ENCODE measurements around the gene STK32C. TPM values are rescaled to one million over a fixed set of nuclear protein-coding genes. Genes with fewer than 3 reads are reported as not detected.

Gene STK32C
- total and polyA plus RNA-seq, 8 donors: 3.3 to 13.2 (median 5.2) TPM

DNA sequence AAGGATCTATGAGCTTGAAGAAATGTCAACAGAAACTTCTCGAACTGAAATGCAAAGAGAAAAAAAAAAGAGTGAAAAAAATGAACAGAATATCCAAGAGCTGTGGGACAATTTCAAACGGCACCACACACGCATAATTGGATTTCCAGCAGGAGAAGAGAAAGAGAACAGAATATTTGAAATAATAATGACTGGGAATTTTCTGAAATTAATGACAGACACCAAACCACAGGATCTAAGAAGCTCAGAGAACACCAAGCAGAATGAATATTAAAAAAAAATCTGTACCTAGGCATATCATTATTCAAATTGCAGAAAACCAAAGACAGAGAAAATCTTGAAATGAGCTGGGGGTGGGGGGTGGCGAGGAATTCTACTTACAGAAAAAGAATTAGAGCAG is 93.8 kb downstream of the STK32C start:
- Histone ChIP-seq H3K27ac (no peak overlapping the region), H3K27me3 (no peaks in the 10 kb centered on the region), H3K9me3 (no peaks in the 10 kb centered on the region), H3K4me1 (no peaks in the 10 kb centered on the region), H3K36me3 (no peaks in the 10 kb centered on the region), H3K4me3 (no peak overlapping the region)
- intact Hi-C loops (cut with DNase I): no loop called here
- 61 to 70% methylated on average over 4 of the region's 4 CpGs for WGBS, 2 donors
- ATAC-seq (no peak), DNase-seq (no peak), FAIRE-seq (no peak)
- TF ChIP-seq, protein P1, sequence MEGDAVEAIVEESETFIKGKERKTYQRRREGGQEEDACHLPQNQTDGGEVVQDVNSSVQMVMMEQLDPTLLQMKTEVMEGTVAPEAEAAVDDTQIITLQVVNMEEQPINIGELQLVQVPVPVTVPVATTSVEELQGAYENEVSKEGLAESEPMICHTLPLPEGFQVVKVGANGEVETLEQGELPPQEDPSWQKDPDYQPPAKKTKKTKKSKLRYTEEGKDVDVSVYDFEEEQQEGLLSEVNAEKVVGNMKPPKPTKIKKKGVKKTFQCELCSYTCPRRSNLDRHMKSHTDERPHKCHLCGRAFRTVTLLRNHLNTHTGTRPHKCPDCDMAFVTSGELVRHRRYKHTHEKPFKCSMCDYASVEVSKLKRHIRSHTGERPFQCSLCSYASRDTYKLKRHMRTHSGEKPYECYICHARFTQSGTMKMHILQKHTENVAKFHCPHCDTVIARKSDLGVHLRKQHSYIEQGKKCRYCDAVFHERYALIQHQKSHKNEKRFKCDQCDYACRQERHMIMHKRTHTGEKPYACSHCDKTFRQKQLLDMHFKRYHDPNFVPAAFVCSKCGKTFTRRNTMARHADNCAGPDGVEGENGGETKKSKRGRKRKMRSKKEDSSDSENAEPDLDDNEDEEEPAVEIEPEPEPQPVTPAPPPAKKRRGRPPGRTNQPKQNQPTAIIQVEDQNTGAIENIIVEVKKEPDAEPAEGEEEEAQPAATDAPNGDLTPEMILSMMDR (IDR thresholded peaks at IDR 0.05): no peak

DNA sequence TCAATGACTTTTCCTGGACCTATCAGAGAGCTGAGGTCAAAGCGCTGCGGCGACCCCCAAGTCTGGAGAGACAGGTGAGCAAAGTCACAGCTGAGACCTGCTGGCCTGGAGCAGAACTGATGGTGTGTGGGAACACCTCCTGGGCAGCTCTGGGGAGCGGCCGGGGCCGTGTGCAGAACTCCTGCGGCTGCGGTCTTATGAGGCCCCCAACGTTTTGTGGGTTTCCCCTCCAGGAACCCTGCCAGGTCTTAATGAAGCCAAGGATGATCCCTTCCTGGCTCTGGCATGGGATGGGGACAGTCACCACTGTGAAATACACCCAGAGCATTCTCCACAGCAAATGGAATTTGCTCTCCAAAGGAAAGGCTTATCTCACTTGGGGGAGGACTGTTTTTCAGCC is 94.9 kb downstream of the STK32C start:
- TF ChIP-seq, protein P1 (IDR thresholded peaks at IDR 0.05): no peak
- Histone ChIP-seq H3K27me3 (no peaks in the 10 kb centered on the region), H3K4me1 (no peaks in the 10 kb centered on the region), H3K27ac (no peak overlapping the region), H3K9me3 (no peaks in the 10 kb centered on the region), H3K36me3 (no peaks in the 10 kb centered on the region), H3K4me3 (no peak overlapping the region)
- FAIRE-seq (no peak), DNase-seq (peak in 1 of 6 donors; percentile 21), ATAC-seq (no peak)
- 81 to 87% methylated on average over 9 of the region's 9 CpGs for WGBS, 2 donors
- intact Hi-C loops (cut with DNase I): no loop called here

DNA sequence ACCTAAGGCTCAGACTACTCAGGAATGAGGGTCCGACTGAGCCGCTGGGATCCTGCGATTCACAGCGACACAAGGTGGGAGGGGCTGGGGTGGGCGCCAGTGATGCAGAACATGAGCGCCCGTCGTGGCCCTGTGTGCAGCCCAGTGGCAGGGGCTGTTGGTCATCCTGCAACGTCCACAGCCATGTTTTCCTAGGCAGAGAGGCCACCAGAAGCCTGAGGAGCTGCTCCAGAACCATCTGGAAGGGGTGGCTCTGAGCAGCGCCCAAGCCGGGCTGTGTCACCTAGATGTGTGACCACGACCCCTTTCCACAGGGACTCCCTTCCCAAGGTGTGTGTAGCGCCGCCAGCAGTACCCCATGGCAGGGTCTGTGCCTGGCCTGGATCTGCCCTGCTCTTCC is 96.5 kb downstream of the STK32C start:
- H3K36me3 ChIP-seq: no peaks in the 10 kb centered on the region
- 86% methylated on average over 14 of the region's 14 CpGs for WGBS, 2 donors
- ATAC-seq (no peak), DNase-seq (peak in 2 of 6 donors; percentile 10 to 56), FAIRE-seq (no peak)
- no peaks in the 10 kb centered on the region for H3K4me1 ChIP-seq
- H3K27me3 ChIP-seq: no peaks in the 10 kb centered on the region
- no peaks in the 10 kb centered on the region for H3K9me3 ChIP-seq
- intact Hi-C loops (cut with DNase I): no loop called here
- no peak overlapping the region for H3K4me3 ChIP-seq
- TF ChIP-seq, protein P1 (IDR thresholded peaks at IDR 0.05): no peak
- no peak overlapping the region for H3K27ac ChIP-seq

DNA sequence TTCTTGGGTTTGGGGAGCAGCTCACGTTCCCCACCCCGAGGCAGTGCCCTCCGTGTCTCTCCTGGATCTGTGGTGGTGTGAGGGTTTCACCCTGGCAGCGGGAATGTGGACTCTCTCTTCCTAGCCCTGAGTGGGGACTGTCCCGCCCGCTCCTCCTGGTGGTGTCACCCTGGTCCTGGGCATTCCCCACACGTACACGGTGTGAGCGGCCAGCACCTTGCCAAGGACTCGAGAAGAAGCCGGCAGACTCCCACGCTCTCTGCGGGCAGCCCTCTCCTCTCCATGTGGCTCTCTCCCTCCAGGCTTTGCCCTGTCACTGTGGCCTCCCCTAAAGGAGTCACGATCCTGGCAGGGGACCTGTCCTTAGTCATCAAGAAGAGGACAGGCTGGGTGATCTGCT is 97.0 kb downstream of the STK32C start:
- H3K27ac ChIP-seq: no peak overlapping the region
- DNase-seq: peak in 2 of 6 donors; percentile 11 to 46
- no peaks in the 10 kb centered on the region for H3K36me3 ChIP-seq
- intact Hi-C loops (cut with DNase I): no loop called here
- no peak overlapping the region for H3K4me3 ChIP-seq
- TF ChIP-seq, protein P1 (IDR thresholded peaks at IDR 0.05): no peak
- no peak for FAIRE-seq
- no peaks in the 10 kb centered on the region for H3K9me3 ChIP-seq
- WGBS, 2 donors: 92 to 94% methylated on average over 14 of the region's 14 CpGs
- no peaks in the 10 kb centered on the region for H3K4me1 ChIP-seq
- no peaks in the 10 kb centered on the region for H3K27me3 ChIP-seq
- ATAC-seq: no peak

DNA sequence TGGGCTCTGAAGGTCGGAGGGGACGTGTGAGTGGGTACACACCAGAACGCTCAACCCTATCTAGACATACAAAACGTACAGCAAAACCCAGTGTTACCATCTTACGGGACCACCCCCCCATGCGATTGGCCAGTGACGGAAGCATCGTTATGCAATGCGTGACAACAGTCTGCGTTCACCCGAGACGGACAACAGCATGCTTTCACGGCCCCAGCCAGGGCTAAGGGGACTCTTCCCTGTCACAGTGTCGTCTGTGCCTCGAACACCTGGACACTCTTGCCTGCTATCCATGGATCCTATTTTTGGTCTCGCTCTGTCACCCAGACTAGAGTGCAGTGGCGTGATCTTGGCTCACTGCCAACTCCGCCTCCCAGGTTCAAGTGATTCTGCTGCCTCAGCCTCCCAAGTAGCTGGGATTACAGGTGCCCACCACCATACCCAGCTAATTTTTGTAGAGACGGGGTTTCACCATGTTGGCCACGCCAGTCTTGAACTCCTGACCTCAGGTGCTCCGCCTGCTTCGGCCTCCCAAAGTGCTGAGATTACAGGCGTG is 97.7 kb downstream of the STK32C start:
- Histone ChIP-seq H3K27me3 (no peaks in the 10 kb centered on the region), H3K4me1 (no peaks in the 10 kb centered on the region), H3K9me3 (no peaks in the 10 kb centered on the region), H3K27ac (no peak overlapping the region), H3K36me3 (no peaks in the 10 kb centered on the region), H3K4me3 (no peak overlapping the region)
- intact Hi-C loops (cut with DNase I): no loop called here
- ATAC-seq (no peak), DNase-seq (peak in 2 of 6 donors; percentile 9 to 40), FAIRE-seq (no peak)
- 87 to 88% methylated on average over 23 of the region's 23 CpGs for WGBS, 2 donors
- TF ChIP-seq, protein P1 (IDR thresholded peaks at IDR 0.05): no peak

All from pancreas (tissue), 10 donors.